ENCODE results near the gene THSD7A.

Gene THSD7A

DNA sequence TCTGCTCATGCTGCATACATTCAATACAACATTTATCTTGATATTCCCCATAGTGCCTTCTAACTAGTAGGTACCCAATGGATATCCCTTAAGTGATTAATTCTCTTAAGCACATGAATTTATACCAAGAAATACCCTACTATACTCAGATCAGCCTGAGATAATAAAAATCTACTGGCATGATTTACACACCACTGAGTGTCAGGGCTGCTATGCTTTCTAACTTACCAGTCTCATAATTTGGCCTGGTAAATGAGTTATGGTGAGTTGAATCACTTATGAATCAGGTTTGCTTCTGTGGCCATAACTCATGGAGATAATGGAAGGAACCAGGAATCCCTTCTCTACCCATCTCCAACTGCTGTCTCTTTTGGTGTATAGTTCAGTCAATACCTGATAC is 122.8 kb downstream of the THSD7A start:
- DNase-seq (ENCODE audit: extremely low read depth in 1 of 2, low read depth in 1 of 2): no peak

DNA sequence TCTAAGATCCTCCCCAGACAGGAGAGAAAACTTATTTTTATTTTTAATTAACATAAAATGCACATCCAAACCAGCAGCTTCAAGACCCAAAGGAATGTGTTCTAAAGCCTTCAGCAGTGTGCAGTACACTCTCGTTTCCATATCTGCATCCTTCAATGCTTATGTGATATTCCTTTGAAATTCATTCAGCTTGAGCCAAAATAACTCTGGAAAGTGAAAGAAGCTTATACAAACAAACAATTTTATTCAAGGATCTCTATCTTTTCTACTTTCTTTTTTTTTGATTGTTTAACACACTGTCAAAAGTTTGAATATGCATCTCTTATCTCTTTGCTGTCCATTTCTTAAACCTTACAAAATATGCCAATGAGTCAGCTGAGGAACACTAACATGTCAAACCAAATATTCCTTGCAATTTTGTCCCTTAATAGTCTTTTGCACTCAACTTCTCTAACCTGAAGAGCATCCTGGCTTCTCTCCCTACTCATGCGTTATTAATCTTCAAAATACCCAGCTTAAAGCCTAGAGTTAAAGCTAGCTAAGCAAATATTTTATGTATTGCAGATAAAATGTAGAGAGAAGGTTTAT is 124.3 kb downstream of the THSD7A start:
- no peak for DNase-seq (ENCODE audit: extremely low read depth in 1 of 2, low read depth in 1 of 2)

DNA sequence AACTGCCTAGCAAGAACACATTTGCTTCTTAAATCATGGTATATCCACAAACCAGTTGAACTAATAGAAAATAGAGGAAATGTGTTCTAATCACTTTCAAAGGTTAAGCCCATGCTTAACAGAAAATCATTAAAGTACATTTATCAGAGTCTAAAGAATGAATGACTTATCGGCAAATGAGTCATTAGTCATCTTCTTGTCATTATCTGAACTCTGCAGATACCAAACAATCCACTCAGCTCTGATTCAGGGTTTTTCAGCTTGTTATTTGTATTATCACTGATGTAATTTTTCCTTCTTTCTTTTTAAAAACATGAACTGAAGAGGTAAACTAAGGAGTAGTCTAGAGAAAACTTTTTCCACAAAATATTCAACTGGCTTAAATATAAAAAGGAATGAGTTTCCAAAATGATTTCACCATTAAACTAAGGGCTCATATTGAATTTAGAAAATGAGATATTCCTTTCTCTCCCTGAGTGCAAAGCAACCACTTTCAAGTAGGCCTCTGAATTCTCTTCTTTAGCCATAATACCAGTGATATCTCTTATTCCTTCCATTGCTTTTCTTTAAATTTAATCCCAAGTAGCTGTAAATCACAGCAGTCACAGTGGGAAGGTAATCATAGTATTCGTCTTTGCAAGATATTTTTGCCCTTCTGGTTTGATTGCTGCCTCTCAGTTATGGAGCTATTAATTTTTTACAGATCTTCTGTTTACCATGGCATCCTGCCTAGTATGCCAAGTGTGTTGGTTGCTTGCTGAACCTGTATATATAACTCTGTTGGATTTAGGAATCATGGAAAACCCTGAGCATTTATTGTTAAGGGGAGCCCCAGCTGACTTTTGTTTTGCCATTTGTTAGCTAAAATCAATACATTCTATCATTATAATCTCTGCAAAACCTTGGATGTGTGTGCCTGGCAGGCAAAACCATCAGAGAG is 125.1 kb downstream of the THSD7A start:
- no peak for DNase-seq (ENCODE audit: extremely low read depth in 1 of 2, low read depth in 1 of 2)

DNA sequence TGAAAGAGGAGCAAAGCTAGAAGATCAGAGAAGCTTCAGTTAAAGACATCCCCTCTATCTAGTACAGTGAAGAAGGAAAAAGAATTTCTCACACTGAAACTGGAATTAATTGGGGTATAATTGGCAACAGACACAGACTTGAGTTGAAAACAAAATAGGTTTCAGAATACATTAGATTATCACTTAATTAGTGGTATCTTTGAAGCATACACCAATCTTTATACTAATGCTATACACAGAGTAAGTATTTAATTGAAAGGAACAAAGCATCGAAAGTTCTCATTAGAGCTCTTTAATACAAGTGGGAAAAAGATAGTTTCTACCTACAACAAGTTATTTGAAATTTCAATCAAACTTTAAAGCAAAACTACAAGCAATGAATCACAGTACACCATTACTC is 128.2 kb downstream of the THSD7A start:
- no peak for DNase-seq (ENCODE audit: extremely low read depth in 1 of 2, low read depth in 1 of 2)

DNA sequence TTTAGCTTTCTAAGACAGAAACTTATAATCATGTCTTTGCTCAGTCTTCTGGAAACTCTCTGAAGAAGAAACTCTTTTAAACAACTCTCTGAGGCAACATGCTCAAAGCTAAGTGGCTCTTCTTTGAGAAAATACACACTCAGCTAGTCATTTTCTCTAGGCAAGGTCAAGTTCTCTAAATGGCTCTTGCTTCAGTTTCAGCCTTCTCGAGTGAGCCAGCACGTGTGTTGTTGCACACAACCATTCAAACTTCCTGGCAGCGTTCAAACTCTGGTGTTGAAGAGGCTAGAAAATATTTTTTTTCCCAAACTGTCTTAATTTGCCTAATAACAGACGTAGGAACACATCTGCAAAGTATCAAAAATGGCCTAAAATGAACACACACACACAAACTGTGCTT is 129.1 kb downstream of the THSD7A start:
- no peak for DNase-seq (ENCODE audit: extremely low read depth in 1 of 2, low read depth in 1 of 2)

DNA sequence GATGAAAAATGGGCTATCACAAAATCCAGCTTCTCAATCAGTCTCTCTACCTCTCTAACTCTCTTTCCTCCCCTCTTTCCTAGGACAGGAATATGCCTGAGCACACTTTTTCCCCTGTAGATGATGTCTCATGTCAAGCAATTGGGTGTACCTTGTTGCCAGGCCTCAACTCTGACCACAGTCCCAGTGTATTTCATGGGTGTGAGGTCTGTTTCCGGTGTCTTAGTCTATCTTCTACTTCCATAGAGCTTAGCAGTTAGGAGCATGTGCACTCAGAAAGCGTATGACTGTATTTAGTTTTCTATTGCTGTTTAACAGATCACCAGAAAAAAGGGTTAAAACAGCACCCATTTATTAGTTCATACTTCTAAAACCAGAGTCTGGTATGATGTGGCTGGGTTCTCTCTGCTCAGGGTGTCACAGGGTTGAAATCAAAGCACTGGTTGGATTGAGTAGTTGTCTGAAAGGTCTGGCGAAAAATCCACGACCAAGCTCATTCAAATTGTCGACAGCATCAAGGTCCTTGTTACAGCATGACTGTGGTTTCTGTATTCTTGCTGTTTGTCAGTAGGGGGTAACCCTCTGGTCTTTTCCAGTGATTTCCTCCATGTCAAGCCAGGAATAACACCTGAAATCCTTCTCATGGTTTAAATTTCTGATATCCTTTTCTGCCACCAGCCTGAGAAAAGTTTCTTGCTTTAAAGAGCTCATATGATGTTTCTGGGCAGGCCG is 130.0 kb downstream of the THSD7A start:
- DNase-seq (ENCODE audit: extremely low read depth in 1 of 2, low read depth in 1 of 2): no peak

DNA sequence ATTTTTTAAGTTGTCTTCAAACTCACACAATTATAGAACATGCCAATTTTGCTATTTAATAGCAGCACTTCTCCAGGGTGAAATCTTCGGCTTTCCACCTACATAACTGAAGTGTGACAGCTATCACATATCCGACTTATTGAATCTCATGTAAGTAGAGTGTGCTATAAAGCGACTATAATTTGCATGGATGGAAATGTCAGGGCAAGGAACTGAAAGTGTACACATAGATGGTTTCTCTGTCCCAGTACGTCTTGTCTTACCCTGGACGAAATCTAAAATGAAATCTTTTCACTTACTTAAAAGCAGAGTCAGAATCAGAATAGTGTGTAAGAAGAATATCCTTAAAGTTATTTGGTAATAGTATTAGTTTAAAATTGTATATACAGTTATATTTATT is 132.3 kb downstream of the THSD7A start:
- no peak for DNase-seq (ENCODE audit: extremely low read depth in 1 of 2, low read depth in 1 of 2)

DNA sequence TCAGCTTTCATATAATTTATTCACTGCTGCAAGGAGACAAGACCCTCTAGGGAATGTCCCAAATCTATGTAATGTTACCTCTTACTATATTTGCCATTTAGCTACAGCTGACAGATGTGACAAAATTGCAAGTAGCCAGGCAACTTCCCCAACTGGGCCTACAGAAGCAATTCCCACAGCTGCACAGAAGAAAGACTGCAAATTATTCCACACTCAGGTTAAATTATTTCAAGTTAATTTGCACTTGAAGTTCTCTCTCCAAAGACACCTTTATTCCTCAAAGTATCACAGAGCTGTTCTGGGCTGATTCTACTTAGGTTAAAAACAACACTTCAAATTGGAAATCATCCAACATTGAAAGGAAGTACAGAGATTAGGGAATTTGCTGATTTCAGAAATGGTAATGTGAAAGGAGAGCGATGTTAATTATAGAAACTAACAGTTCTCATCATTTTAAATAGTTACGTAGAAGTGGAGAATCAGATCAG is 133.6 kb downstream of the THSD7A start:
- DNase-seq (ENCODE audit: extremely low read depth in 1 of 2, low read depth in 1 of 2): no peak

DNA sequence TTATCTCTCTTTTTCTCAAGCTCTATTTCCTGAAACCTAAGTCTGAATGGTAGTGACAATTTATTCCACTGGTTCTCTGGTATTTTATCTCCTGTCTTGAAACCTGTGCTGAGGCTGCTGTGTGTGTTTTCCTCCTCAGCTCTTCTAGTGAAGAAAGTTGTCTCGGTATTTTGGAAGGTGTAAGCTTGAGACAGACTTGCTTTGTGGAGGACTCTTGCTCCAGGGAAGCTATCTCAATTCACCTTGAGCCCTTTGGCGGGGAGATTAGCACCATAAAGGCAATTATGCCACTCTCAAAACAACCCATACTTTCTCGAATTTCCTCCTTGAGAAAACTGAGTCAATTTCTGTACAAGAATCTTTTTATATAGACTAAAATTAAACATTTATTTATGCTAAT is 141.6 kb downstream of the THSD7A start:
- no peak for DNase-seq (ENCODE audit: extremely low read depth in 1 of 2, low read depth in 1 of 2)

DNA sequence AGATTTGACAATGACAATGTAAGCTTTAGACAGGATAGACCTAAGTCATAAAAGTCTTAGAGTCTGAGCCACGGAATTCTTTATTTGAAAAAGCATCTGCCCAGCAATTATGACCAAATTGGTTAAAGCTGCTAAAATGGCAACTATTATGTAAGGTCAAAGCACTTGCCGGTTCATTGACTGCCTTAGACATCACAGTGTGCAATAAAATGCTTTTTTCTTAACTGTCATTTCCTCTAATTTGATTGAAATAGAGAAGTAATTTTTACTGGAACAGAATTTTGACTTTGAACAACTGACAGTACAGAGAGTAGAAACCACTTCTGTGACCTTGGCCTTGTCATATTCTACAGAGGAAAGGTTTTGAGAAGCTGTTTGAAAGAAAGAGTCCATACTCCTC is 142.9 kb downstream of the THSD7A start:
- DNase-seq (ENCODE audit: extremely low read depth in 1 of 2, low read depth in 1 of 2): no peak

DNA sequence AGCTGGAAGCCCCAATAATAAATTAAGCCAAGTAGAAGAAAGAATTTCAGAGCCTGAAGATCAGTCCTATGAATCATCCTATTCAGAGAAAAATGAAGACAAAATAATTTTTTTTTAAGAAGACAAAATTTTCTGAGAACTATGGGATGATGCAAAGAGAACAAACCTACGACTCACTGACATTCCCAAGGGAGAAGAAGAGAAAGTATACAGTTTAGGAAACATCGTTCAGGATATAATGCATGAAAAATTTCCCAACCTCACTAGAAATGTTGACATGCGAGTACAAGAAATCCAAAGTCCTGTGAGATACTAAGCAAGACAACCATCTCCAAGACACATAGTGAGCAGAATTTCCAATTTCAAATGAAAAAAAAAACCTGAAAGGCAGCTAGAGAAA is 150.5 kb downstream of the THSD7A start:
- DNase-seq (ENCODE audit: extremely low read depth in 1 of 2, low read depth in 1 of 2): no peak

DNA sequence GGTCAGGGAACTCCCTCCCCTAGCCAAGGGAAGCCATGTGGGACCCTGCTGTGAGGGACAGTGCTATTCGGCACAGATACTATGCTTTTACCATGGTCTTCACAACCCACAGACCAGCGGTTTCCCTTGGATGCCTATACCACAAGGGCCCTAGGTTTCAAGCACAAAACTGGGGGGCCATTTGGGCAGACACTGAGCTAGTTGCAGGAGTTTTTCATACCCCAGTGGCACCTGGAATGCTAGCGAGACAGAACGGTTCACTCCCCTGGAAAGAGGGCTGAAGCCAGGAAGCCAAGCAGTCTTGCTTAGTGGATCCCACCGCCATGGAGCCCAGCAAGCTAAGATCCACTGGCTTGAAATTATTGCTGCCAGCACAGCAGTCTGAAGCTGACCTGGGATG is 156.8 kb downstream of the THSD7A start:
- DNase-seq (ENCODE audit: extremely low read depth in 1 of 2, low read depth in 1 of 2): no peak

DNA sequence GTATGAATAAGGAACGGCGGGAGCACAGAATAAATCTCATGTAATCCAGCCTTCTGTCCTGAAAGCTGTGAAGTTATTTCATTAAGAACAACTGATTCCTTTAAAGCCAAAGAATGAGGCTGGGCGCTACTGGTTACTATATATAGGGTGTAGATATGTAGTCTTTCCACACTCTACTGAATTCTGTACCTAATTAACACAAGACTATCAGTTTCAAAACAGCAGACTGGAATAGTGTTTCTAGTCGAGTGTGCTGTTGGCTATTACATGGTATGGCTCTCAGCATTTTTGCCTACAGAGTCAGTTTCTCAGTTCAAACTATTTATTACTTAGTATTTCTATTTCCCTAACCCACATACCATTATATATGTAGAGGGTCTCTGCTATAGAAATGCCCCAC is 163.3 kb downstream of the THSD7A start:
- no peak for DNase-seq (ENCODE audit: extremely low read depth in 1 of 2, low read depth in 1 of 2)

DNA sequence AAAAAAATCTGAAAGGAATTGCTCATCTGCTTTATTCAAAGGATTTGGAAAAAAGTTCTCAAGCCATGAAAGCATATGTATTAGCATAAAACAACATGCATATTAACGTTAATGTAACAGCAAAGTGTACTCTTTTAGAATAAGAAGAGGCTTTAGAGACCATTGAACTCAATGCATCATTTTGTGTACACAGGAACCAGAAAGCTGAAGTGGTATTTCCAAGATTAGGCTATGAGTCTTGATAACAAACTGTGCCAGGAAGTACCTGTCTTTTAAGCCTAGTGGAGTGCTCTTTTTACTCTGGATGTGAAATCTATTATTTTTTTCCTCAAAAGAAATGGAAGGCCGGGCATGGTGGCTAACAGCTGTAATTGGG is 164.2 kb downstream of the THSD7A start:
- no peak for DNase-seq (ENCODE audit: extremely low read depth in 1 of 2, low read depth in 1 of 2)

DNA sequence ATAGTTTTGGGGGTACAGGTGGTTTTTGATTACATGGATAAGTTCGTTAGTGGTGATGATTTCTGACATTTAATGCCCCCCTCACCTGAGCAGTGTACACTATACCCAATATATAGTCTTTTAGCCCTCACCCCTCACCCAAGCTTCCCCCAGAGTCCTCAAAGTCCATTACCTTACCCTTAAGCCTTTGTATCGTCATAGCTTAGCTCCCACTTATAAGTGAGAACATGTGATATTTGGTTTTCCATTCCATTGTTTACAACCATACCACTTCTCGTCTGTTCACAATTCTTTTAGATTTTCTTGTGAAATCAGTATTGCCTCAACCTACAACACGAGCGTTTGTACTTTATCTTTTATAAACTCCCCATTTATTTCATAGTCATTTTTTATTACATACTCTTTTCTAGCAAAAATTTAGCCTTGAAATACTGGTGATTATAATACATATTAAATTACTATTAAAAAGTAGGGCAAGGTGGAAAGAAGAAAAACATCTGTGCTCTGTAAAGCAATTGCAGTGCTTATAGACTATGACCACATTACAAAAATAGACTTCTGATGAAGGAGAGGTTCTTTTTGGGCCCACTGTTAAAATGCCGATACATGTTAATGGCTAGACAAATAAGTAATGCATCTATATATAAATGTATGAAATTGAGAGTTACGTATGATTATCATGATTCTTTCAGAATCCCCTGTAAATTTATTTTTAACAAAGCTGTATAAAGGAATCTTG is 164.8 kb downstream of the THSD7A start:
- DNase-seq (ENCODE audit: extremely low read depth in 1 of 2, low read depth in 1 of 2): no peak

DNA sequence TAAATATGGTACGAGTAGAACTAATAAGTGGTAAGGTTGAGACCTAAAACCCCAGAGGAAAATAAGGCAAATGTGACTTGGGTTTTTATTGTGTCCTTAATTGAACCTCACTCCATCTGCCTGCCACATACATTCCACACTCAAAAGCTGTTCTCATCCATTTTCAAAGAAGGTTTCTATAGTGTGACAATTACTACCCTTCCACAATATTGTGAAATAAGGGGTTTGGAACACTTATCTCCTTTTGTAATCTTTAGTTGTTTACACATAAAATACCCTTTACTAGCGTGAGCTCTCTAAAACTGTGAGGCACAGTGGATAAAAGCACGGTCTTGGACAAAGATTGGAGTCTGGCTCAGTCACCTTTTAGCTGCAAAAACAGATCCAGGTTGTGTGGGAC is 166.6 kb downstream of the THSD7A start:
- DNase-seq (ENCODE audit: extremely low read depth in 1 of 2, low read depth in 1 of 2): no peak

DNA sequence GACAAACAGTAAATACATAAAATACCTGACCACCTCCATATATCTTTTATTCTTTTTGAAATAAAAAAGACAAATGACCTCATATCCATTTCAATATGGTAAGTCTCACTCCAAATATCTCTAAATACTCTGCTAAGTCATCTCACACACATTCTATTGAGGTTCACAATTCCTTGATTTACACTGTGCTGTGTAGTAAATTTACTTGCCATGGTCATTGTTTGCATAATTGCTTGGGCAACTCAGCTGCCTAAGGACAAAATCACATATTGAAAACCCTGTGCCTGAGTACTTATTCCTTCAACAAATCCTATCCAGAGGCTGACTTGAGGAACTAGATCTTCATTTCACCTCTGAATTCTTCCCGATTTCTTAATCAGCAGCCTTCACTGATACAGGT is 176.4 kb downstream of the THSD7A start:
- DNase-seq (ENCODE audit: extremely low read depth in 1 of 2, low read depth in 1 of 2): no peak

DNA sequence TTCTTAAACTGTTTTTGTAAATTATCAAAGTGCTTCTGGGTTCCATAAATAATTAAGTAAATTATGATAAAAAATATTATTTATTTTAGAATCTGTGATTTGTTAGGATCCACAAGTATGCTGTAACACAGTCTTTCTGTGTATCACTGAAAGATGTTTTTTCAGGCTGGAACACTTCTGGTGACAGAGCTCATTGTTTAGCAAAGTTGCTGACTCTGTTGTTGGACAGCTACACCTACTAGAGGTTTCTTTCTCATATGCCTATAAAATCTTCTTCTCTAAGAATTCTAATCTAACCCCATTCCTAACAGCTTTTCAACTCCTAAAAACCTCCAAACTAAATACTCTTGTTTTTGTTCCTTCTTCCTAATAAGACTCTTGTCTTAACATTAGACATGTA is 176.8 kb downstream of the THSD7A start:
- DNase-seq (ENCODE audit: extremely low read depth in 1 of 2, low read depth in 1 of 2): no peak

DNA sequence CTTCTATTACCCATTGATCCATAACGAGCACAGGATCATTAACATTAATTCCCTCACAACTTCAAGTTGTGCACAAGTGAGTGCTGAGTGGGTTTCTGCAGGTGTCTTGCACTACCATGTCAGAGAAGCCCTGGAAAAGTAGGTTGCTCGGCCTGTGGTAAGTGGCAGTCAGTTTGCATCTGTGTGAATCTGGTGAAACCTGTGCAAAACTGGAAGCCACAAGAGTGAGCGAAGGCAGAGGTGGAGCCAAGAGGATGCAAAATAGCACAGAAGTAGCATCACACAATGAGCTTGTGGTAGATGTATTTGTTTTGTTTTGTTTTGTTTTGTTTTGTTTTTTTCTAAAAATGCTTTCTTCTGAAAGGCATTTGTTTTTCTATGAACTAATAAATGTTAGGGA is 181.5 kb downstream of the THSD7A start:
- no peak for DNase-seq (ENCODE audit: extremely low read depth in 1 of 2, low read depth in 1 of 2)

DNA sequence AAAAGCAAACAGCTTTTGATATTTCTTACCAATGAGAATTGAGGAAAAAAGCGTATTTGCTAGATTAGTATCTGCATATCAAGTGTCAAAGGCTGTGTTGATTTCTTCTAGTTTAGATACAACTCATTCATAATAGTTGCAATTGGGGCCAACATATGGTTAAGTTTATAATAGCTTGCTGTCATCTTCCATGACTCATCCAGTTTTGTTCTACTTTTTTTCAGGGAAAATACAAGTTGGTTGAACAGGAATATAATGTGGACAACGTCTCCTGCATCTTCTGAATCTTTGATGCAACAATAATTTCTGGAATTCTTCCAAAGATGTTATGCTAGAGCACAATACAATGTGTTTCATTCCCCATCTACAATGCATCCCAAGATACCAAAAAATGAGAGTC is 182.0 kb downstream of the THSD7A start:
- no peak for DNase-seq (ENCODE audit: extremely low read depth in 1 of 2, low read depth in 1 of 2)

DNA sequence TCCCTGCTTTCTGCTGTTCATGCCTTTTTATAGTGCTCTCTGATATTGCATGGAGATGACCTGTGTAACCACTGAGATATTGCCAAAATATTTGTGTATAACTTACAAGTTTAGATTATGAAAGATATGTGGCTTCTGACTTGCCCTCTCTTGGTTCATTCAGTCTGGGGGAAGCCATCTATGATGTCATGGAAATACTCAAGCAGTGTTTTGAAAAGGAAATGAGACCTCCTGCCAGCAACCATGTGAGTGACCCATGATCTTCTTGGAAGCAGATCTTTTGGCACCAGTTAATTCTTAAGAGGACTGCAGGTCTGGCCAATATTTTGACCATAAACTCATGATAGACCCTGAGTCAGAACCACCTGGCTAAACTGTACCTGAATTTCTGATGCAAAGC is 183.0 kb downstream of the THSD7A start:
- no peak for DNase-seq (ENCODE audit: extremely low read depth in 1 of 2, low read depth in 1 of 2)
